ENCODE data around the gene FOXA1.

The FOXA1 gene

DNA sequence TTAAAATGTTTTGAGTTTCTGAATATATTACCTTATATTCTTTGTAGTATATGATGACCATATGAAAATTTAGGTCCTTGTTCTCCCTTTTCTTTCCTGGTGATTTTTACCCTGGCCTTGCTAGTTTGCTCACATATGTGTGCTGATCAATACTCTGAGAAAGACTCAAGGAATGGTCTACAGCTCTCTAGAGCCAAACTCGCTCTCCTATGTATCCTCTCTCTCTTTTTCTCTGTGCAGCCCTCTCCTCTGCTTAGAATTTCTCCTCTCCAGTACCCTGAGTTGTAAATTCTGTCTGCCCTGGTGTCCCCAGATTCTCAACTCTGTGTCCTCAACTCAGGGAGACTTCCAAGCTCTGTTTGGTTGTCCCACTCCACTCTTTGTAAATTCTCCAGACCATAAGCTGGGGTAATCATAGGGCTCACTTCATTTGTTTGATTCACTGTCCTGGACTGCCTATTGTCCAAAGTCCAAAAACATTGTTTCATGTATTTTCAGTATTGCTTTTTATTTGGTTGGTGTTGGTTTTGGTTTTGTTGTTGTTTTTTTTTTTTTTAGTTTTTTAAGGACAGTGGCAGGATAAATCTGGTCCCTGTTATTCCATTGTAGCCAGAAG is 41.0 kb downstream of the FOXA1 start:
- H3K4me3 ChIP-seq (ENCODE audit: low read depth, low read length), result no peak overlapping the region
- TF ChIP-seq, protein P1, sequence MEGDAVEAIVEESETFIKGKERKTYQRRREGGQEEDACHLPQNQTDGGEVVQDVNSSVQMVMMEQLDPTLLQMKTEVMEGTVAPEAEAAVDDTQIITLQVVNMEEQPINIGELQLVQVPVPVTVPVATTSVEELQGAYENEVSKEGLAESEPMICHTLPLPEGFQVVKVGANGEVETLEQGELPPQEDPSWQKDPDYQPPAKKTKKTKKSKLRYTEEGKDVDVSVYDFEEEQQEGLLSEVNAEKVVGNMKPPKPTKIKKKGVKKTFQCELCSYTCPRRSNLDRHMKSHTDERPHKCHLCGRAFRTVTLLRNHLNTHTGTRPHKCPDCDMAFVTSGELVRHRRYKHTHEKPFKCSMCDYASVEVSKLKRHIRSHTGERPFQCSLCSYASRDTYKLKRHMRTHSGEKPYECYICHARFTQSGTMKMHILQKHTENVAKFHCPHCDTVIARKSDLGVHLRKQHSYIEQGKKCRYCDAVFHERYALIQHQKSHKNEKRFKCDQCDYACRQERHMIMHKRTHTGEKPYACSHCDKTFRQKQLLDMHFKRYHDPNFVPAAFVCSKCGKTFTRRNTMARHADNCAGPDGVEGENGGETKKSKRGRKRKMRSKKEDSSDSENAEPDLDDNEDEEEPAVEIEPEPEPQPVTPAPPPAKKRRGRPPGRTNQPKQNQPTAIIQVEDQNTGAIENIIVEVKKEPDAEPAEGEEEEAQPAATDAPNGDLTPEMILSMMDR (IDR thresholded peaks at IDR 0.05; ENCODE audit: borderline replicate concordance, insufficient read depth, low read depth, low read length), result no peak

DNA sequence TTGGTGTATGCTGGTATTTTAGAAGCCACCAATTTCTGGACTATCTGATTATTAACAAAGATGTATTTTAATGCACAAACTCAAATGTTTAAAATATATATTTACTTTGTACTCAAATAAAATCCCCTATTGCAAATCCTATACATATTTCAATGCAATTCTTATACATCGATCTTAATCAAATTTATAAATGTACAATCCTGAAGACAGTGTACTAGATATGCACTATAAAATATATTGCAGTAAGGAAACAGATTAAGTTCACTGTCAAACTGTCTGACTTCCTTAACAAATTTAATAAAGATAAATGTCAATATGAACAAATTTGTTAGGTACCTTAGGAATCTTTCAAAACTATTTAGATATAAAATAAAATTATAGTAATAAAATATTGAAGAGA is 43.9 kb downstream of the FOXA1 start:
- no peak overlapping the region for H3K4me3 ChIP-seq (ENCODE audit: low read depth, low read length)
- TF ChIP-seq, protein P1 (IDR thresholded peaks at IDR 0.05; ENCODE audit: borderline replicate concordance, insufficient read depth, low read depth, low read length), result no peak

DNA sequence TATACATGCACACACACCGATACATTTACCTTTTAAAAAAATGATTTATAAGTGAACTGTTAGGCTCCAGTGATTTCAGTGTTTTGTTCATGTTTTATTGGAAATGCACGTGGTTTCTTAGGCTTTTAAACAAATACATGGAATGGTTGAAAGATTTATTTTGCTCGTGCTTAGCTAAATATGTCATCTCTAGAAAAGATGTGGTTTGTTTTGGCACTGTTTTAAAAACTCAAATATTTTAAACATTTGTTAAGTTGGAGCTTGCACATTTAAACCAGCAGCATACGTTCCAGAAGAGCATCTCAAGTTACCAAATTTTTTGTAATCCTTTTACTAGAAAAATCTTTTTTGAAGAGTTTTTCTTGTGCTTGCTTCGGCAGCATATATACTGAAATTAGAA is 44.5 kb downstream of the FOXA1 start:
- H3K4me3 ChIP-seq (ENCODE audit: low read depth, low read length), result no peak overlapping the region
- TF ChIP-seq, protein P1 (IDR thresholded peaks at IDR 0.05; ENCODE audit: borderline replicate concordance, insufficient read depth, low read depth, low read length), result no peak

DNA sequence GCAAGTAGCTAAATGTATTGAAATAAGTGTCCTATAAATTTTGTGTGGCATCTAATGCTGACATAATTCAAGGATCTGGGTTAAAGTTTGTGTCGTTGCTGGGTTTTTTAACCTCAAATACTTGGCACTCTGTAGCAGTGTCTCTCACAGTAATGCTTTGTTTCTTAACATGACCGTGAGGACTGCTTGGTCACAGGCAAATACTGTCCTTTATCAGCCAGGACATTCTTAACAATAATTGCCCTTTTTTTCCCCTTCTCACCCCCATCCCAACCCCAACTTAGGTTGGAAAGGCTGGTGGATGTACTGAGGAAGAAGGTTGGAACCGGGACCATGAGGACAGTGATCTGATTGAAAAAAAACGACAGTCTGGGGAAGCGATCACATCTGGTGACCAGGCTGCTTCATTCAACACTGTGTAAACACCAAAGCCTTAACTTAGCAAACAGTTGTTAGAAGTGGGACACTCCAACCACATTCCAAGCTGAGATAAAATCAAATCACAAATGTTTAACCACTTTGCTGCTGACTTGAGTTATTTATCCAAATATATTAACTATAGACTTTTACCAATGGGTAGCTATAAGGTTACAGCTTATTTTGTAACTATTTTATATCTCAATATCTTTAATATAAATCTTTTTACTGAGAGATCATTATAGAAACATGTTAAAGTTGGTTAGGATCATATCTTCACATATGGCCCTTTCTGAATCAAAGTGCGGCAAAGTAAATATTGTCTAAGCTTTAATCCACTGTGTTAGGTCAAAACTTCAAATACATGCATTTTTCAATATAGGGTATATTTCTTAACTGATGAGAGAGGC is 48.2 kb downstream of the FOXA1 start:
- TF ChIP-seq, protein P1 (IDR thresholded peaks at IDR 0.05; ENCODE audit: borderline replicate concordance, insufficient read depth, low read depth, low read length), result no peak
- H3K4me3 ChIP-seq (ENCODE audit: low read depth, low read length), result no peak overlapping the region

DNA sequence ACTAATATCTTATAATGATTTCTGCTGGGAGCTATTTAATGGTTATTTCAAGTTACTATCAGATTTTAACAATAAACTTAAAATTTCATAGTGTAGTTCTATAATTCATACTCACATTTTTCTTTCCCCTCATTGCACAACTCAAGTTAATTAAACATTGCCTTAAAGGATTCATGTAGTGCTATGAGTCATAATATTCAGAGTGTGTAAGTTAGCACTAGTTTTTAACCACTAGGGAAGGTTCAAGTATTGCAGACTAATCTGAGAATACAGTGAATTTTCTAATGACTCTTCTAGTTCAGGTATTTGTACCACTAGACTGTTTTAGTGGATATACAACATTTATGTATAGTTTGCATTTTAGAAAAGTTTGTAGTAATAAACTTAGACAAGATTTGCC is 49.9 kb downstream of the FOXA1 start:
- TF ChIP-seq, protein P1 (IDR thresholded peaks at IDR 0.05; ENCODE audit: borderline replicate concordance, insufficient read depth, low read depth, low read length), result no peak
- H3K4me3 ChIP-seq (ENCODE audit: low read depth, low read length), result no peak overlapping the region

DNA sequence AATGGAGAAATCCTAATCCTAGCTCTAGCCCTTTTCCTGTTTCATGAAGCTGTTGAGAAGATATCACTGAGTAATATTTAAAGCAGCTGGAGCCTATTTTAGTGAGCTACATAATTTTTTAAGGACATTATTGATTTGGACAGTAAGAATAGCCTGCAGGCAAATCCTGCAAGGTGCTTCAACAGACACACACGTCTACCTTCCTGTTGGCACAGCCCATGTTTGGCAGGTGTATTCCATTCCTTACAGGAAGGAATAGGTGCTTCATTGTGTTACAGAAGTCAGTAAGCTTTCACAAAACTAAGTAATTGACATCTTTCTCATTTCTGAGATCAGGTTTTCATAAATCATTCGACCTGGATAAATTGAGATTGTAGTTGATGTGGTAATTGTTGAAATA is 50.6 kb downstream of the FOXA1 start:
- TF ChIP-seq, protein P1 (IDR thresholded peaks at IDR 0.05; ENCODE audit: borderline replicate concordance, insufficient read depth, low read depth, low read length), result no peak
- H3K4me3 ChIP-seq (ENCODE audit: low read depth, low read length), result no peak overlapping the region

DNA sequence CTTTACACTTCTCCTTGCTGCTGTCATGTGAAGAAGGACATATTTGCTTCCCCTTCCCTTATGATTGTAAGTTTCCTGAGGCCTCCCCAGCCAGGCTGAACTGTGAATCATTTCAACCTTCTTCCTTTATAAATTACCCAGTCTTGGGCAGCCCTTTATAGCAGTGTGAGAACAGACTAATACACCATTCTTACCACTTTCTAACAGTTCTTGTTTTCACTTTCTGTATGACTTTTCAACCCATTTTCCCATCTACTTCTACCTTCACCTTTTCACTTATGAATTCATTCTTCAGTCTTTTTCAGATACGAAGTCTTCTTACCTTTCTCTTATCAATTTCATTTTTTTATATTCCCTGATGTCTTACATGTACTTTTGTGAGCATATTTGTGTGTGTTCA is 55.1 kb downstream of the FOXA1 start:
- H3K4me3 ChIP-seq (ENCODE audit: low read depth, low read length), result no peak overlapping the region
- TF ChIP-seq, protein P1 (IDR thresholded peaks at IDR 0.05; ENCODE audit: borderline replicate concordance, insufficient read depth, low read depth, low read length), result no peak

All from GM12875 (cell line).